NK-92 (cell line): Measurements from ENCODE around the gene DES.

Source experiments
- DNase-seq: peaks from one replicate; lab custom pipeline; 2025; ENCODE audit not compliant: unreplicated experiment; lab: John Stamatoyannopoulos, UW

Gene DES

GRCh38 chr2:219437690-219438206, 19.6 kb downstream of the DES start:
- no peak for DNase-seq

GRCh38 chr2:219438453-219438852, 20.3 kb downstream of the DES start:
- no peak for DNase-seq

GRCh38 chr2:219439506-219439905, 21.3 kb downstream of the DES start:
- DNase-seq = no peak

- DNase-seq = no peak
Measured at GRCh38 chr2:219440388-219441256, 22.4 kb downstream of the DES start.

GRCh38 chr2:219441451-219442255, 23.5 kb downstream of the DES start:
- DNase-seq = no peak

GRCh38 chr2:219442256-219443015, 24.3 kb downstream of the DES start:
- no peak for DNase-seq

GRCh38 chr2:219443016-219443696, 25.0 kb downstream of the DES start:
- DNase-seq = no peak

GRCh38 chr2:219443697-219444023, 25.5 kb downstream of the DES start:
- no peak for DNase-seq

- no peak for DNase-seq
Measured at GRCh38 chr2:219444566-219445091, 26.5 kb downstream of the DES start.

- DNase-seq = no peak
Measured at GRCh38 chr2:219445220-219445640, 27.1 kb downstream of the DES start.

GRCh38 chr2:219446101-219446504, 27.9 kb downstream of the DES start:
- DNase-seq = no peak

- DNase-seq = no peak
Measured at GRCh38 chr2:219446689-219447088, 28.5 kb downstream of the DES start.

- DNase-seq = no peak
Measured at GRCh38 chr2:219447242-219448098, 29.3 kb downstream of the DES start.

- no peak for DNase-seq
Measured at GRCh38 chr2:219448099-219448775, 30.1 kb downstream of the DES start.

GRCh38 chr2:219448776-219449341, 30.7 kb downstream of the DES start:
- DNase-seq = no peak

- no peak for DNase-seq
Measured at GRCh38 chr2:219449609-219450008, 31.4 kb downstream of the DES start.

GRCh38 chr2:219451661-219452360, 33.6 kb downstream of the DES start:
- no peak for DNase-seq
